Spleen (tissue), 7 donors: ENCODE results near the gene SLC25A43.
"Not testable (repeated sequence)": the region's sequence is repeated elsewhere in the genome, so short reads cannot be mapped to it uniquely, and the experiment has no call there.

Source experiments
- CTCF ChIP-seq, 11 experiments: fragments of 200-600 bp in 7 of 11; fragments of 450-650 bp in 4 of 11; sonication (generic) in 4 of 11; IDR thresholded peaks in 8 of 11; conservative IDR thresholded peaks in 3 of 11; 1 replicate in 7 of 11; 2 replicates in 4 of 11; pipeline versions ENCODE4 v1.4.0 to v1.8.0; 2016 to 2021; ENCODE audit warnings: antibody characterized with exemption in 11 of 11, inconsistent platforms in 4 of 11, mild to moderate bottlenecking in 1 of 11
- POLR2AphosphoS5 ChIP-seq, 3 donors: sonication (generic); formaldehyde crosslinking; IDR thresholded peaks; one replicate each; pipeline ENCODE4 v1.5.1; 2017; ENCODE audit warnings: antibody characterized with exemption in 3 of 3
- donor health status: DM: no; HTN: no; CAD: no; lungs with moderate emphysema.
- donor health status: DM: no; HTN: no; CAD: no.
- donor health status: DM: no; HTN: no; CAD: no.

DNA sequence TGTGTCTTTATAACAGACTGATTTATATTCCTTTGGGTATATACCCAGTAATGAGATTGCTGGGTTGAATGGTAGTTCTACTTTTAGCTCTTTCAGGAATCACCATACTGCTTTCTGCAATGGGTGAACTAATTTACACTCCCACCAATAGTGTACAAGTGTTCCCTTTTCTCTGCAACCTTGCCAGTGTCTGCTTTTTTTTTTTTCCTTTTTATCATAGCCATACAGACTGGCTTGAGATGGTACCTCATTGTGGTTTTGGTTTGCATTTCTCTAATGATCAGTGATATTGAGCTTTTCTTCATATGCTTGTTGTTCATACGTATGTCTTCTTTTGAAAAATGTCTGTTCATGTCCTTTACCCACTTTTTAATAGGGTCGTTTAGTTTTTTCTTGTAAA lies 27.3 kb upstream of the SLC25A43 start:
- not testable (repeated sequence) for TF ChIP-seq POLR2AphosphoS5 (IDR thresholded peaks at IDR 0.05); CTCF (IDR thresholded peaks at IDR 0.05 in 8 of 11, conservative IDR thresholded peaks at IDR 0.05 in 3 of 11)
